ENCODE data around the gene NACC2.

GRCh38 chr9:135973277-135974219 lies 121.5 kb downstream of the NACC2 start:
- TF ChIP-seq CTCF (IDR thresholded peaks at IDR 0.05) = no peak
- no peak for TF ChIP-seq SIN3A (IDR thresholded peaks at IDR 0.05; ENCODE audit: borderline replicate concordance, insufficient read depth, low read depth, low read length)
- TF ChIP-seq REST (IDR thresholded peaks at IDR 0.05; ENCODE audit: insufficient read depth in 1 of 2, low read depth in 2 of 2, low read length in 1 of 2) = no peak
